ENCODE data around the gene IGFN1. TPM values are rescaled to one million over a fixed set of nuclear protein-coding genes. Genes with fewer than 3 reads are reported as not detected.

The IGFN1 gene
- total and polyA plus RNA-seq, 2 experiments from 2014 or later, result 0.37 to 3.1 TPM

DNA sequence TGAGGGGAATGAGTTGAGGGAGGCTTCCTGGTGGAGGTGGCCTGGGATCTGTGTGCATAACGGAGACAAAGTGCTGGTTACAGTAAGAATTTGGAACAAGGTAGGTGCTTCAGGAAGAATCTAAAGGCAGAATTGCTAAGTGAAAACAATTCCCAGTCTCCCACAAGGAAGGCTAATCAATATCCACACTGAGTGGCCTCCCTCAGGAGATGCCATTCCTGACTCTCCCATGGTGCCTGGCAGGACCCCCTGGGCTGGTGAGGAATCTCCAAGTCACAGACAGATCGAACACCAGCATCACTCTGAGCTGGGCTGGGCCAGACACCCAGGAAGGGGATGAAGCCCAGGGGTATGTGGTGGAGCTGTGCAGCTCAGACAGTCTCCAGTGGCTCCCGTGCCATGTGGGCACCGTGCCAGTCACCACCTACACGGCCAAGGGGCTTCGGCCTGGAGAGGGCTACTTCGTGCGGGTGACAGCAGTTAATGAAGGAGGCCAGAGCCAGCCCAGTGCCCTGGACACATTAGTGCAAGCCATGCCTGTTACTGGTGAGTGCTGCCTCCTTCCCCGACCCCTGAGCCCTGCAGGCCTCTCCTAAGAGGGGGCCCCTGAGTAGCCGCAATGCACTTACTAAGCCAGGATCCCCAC, 30.7 kb downstream of the IGFN1 start:
- TF ChIP-seq EZH2phosphoT487 (IDR thresholded peaks at IDR 0.05; ENCODE audit: low read depth, severe bottlenecking, unreplicated experiment), result no peak
- no peak for TF ChIP-seq EZH2 (IDR thresholded peaks at IDR 0.05; ENCODE audit: borderline replicate concordance)
- TF ChIP-seq, protein P1, sequence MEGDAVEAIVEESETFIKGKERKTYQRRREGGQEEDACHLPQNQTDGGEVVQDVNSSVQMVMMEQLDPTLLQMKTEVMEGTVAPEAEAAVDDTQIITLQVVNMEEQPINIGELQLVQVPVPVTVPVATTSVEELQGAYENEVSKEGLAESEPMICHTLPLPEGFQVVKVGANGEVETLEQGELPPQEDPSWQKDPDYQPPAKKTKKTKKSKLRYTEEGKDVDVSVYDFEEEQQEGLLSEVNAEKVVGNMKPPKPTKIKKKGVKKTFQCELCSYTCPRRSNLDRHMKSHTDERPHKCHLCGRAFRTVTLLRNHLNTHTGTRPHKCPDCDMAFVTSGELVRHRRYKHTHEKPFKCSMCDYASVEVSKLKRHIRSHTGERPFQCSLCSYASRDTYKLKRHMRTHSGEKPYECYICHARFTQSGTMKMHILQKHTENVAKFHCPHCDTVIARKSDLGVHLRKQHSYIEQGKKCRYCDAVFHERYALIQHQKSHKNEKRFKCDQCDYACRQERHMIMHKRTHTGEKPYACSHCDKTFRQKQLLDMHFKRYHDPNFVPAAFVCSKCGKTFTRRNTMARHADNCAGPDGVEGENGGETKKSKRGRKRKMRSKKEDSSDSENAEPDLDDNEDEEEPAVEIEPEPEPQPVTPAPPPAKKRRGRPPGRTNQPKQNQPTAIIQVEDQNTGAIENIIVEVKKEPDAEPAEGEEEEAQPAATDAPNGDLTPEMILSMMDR (IDR thresholded peaks at IDR 0.05; ENCODE audit: poor library complexity), result no peak
- DNase-seq (ENCODE audit: low spot score), result no peak
- Histone ChIP-seq H3K79me2 (no peaks in the 10 kb centered on the region), H3K27ac (no peak overlapping the region), H3K4me3 (no peak overlapping the region), H4K20me1 (ENCODE audit: insufficient read depth, poor library complexity, severe bottlenecking) (no peaks in the 10 kb centered on the region), H3K36me3 (replicated peaks; ENCODE audit: insufficient read depth, low read depth) (no peaks in the 10 kb centered on the region), H3K4me1 (ENCODE audit: insufficient read depth) (peaks cover 2% of the 10 kb centered on the region), H2AFZ (no peak overlapping the region), H3K9me2 (replicated peaks; ENCODE audit: insufficient read depth) (no peaks in the 10 kb centered on the region), H3K4me2 (no peak overlapping the region), H3K9me3 (ENCODE audit: low read depth) (no peaks in the 10 kb centered on the region), H3K27me3 (no peaks in the 10 kb centered on the region)
- 88% methylated on average over 10 of the region's 10 CpGs for WGBS (ENCODE audit: low lambda C conversion rate, missing lambda C conversion rate)

DNA sequence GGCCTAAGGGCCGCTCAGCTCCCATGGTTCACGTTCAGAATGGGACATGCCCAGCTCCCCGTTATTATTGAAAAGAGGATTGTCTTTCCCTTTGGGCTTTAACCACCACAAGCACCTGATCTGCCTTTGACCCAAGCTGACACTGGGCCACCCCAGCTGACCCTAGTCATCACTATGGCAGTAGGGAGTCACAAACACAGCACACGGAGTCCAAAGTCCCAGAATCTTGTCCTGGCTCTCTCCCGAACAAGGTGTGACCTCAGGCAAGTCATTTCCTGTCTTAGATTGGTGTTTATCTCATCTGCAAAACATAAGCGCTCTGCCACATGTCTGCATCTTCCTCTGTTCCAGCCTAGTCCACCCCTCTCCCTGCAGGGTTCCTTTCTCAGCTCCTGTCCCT, 31.5 kb downstream of the IGFN1 start:
- TF ChIP-seq EZH2phosphoT487 (IDR thresholded peaks at IDR 0.05; ENCODE audit: low read depth, severe bottlenecking, unreplicated experiment) (no peak), EZH2 (IDR thresholded peaks at IDR 0.05; ENCODE audit: borderline replicate concordance) (no peak)
- TF ChIP-seq, protein P1 (IDR thresholded peaks at IDR 0.05; ENCODE audit: poor library complexity), result no peak
- no peak overlapping the region for H3K27ac ChIP-seq
- 84% methylated on average over 6 of the region's 6 CpGs for WGBS (ENCODE audit: low lambda C conversion rate, missing lambda C conversion rate)
- H3K36me3 ChIP-seq (replicated peaks; ENCODE audit: insufficient read depth, low read depth), result no peaks in the 10 kb centered on the region
- no peak overlapping the region for H2AFZ ChIP-seq
- no peak overlapping the region for H3K4me2 ChIP-seq
- H4K20me1 ChIP-seq (ENCODE audit: insufficient read depth, poor library complexity, severe bottlenecking), result no peaks in the 10 kb centered on the region
- no peak overlapping the region for H3K4me3 ChIP-seq
- no peak for DNase-seq (ENCODE audit: low spot score)
- peaks cover 2% of the 10 kb centered on the region for H3K4me1 ChIP-seq (ENCODE audit: insufficient read depth)
- H3K9me3 ChIP-seq (ENCODE audit: low read depth), result no peaks in the 10 kb centered on the region
- H3K27me3 ChIP-seq, result no peaks in the 10 kb centered on the region
- no peaks in the 10 kb centered on the region for H3K79me2 ChIP-seq
- H3K9me2 ChIP-seq (replicated peaks; ENCODE audit: insufficient read depth), result no peaks in the 10 kb centered on the region

DNA sequence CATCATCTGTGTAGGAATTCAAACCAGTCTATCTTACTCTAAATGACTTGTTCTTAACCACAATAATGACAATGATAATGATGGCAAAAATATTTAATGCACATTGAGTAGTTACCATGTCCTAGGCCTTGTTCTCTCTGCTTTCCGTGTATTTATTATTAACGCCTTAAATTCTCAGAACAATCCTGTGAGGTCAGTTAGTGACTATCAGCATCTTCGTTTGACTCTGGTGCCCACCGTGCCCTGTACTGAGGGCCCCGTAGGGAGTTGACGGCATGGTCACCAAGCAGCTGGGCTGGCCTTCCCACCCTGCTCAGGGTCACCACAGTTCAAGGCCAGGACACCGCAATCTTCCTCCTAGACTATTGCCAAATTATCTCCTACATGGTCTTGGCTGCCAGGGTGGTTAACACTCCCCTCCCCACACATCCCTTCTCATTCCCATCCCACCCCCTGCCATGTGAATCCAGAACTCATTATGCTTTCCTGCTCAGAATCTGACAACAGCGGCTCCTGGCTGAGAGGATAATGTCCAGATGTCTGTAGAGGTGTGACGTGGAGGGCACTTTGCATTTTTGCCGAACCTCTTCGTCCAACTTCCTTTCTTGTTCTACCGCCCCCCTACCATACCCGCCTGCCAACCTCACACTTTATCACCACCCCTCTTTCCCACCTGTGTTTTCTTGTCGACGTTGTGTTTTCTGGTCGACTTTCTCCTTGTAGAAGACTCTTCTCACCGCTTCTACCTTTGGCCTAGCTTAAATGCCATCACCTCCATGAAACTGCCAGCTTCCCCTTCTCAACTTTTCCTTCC, 33.4 kb downstream of the IGFN1 start:
- Histone ChIP-seq H3K79me2 (no peaks in the 10 kb centered on the region), H2AFZ (no peak overlapping the region), H3K4me3 (no peak overlapping the region), H3K27ac (no peak overlapping the region), H3K36me3 (replicated peaks; ENCODE audit: insufficient read depth, low read depth) (no peaks in the 10 kb centered on the region), H3K9me3 (ENCODE audit: low read depth) (no peaks in the 10 kb centered on the region), H4K20me1 (ENCODE audit: insufficient read depth, poor library complexity, severe bottlenecking) (no peaks in the 10 kb centered on the region), H3K9me2 (replicated peaks; ENCODE audit: insufficient read depth) (no peaks in the 10 kb centered on the region), H3K4me2 (no peak overlapping the region), H3K27me3 (no peaks in the 10 kb centered on the region), H3K4me1 (ENCODE audit: insufficient read depth) (peaks cover 2% of the 10 kb centered on the region)
- 88% methylated on average over 17 of the region's 17 CpGs for WGBS (ENCODE audit: low lambda C conversion rate, missing lambda C conversion rate)
- no peak for TF ChIP-seq EZH2phosphoT487 (IDR thresholded peaks at IDR 0.05; ENCODE audit: low read depth, severe bottlenecking, unreplicated experiment)
- TF ChIP-seq, protein P1 (IDR thresholded peaks at IDR 0.05; ENCODE audit: poor library complexity), result no peak
- TF ChIP-seq EZH2 (IDR thresholded peaks at IDR 0.05; ENCODE audit: borderline replicate concordance), result no peak
- DNase-seq (ENCODE audit: low spot score), result no peak
